Calu3 (cell line): ENCODE measurements around the gene CCDC170. TPM values are rescaled to one million over a fixed set of nuclear protein-coding genes. Genes with fewer than 3 reads are reported as not detected.

ENCODE experiments used
- BruUV-seq: library from RNA; stranded (reverse); fragments of 400-500 nt; replicated peaks from 2 replicates; lab custom pipeline; 2021; lab: Mats Ljungman, UMichigan
- CTCF ChIA-PET: fragments of 300-600 bp; sonication (Branson Sonifier 250); formaldehyde crosslinking; loops from one replicate; lab custom pipeline; 2022; ENCODE audit warnings: antibody characterized with exemption; lab: Charles Lee
- DNase-seq: peaks from one replicate; pipeline ENCODE4 v3.0.0; 2022
- H3K27ac Mint-ChIP-seq: one replicate; pipeline ENCODE4 v1.8.0; 2022; ENCODE audit warnings: mixed read lengths; ENCODE audit not compliant: unreplicated experiment
- H3K27me3 Mint-ChIP-seq: one replicate; pipeline ENCODE4 v1.8.0; 2022; ENCODE audit warnings: mixed read lengths; ENCODE audit not compliant: unreplicated experiment
- H3K36me3 Mint-ChIP-seq: one replicate; pipeline ENCODE4 v1.8.0; 2022; ENCODE audit warnings: mild to moderate bottlenecking, moderate library complexity, mixed read lengths; ENCODE audit not compliant: insufficient read depth, unreplicated experiment
- H3K4me1 Mint-ChIP-seq: one replicate; pipeline ENCODE4 v1.8.0; 2022; ENCODE audit warnings: mild to moderate bottlenecking, low read depth, mixed read lengths; ENCODE audit not compliant: unreplicated experiment
- H3K4me3 Mint-ChIP-seq: one replicate; pipeline ENCODE4 v1.8.0; 2022; ENCODE audit warnings: mild to moderate bottlenecking, low read depth, moderate library complexity, mixed read lengths; ENCODE audit not compliant: unreplicated experiment
- H3K9me3 Mint-ChIP-seq: one replicate; pipeline ENCODE4 v1.8.0; 2022; ENCODE audit warnings: low read depth, mixed read lengths; ENCODE audit not compliant: unreplicated experiment
- CTCF ChIP-seq: fragments of 200-600 bp; IDR thresholded peaks from one replicate; pipeline ENCODE4 v1.8.0; 2022; ENCODE audit warnings: antibody characterized with exemption; ENCODE audit not compliant: unreplicated experiment
- intact Hi-C: fragments of 100-400 bp; cut with micrococcal nuclease; formaldehyde crosslinking; loops from one replicate; pipeline ENCODE4 v1.10.0; 2022; ENCODE audit not compliant: unreplicated experiment
- total RNA-seq: library from RNA; stranded (reverse); gene quantifications from 2 replicates; pipeline ENCODE4 v1.2.3, GENCODE V29; 2022

Gene CCDC170
- total RNA-seq, 1 experiment from 2014 or later: 0.26 TPM

- intact Hi-C loops: loop anchor here (2.0 kb wide), 1 partner anchor 39 kb away; no protein-coding TSS in a partner anchor
- TF ChIP-seq CTCF: no peak
- H3K4me3 Mint-ChIP-seq: no peak overlapping the region
- H3K9me3 Mint-ChIP-seq: no peaks in the 10 kb centered on the region
- CTCF ChIA-PET: interaction anchor here (0.5 kb wide), 1 partner anchor 19 kb away, joined by 3 read pairs; no protein-coding TSS in a partner anchor
- no TSS peak for BruUV-seq
- DNase-seq: peak; percentile 44
- H3K27ac Mint-ChIP-seq: peak overlapping the region; percentile 82
- no peaks in the 10 kb centered on the region for H3K36me3 Mint-ChIP-seq
- H3K27me3 Mint-ChIP-seq: no peaks in the 10 kb centered on the region
- H3K4me1 Mint-ChIP-seq: peaks cover 34% of the 10 kb centered on the region
These were observed 136.0 kb downstream of the CCDC170 start for GRCh38 chr6:151629791-151630190.

- CTCF ChIA-PET: no interaction called here
- Mint-ChIP-seq H3K27ac (no peak overlapping the region), H3K36me3 (no peaks in the 10 kb centered on the region), H3K9me3 (no peaks in the 10 kb centered on the region), H3K4me3 (no peak overlapping the region), H3K4me1 (peaks cover 34% of the 10 kb centered on the region), H3K27me3 (no peaks in the 10 kb centered on the region)
- DNase-seq: no peak
- no TSS peak for BruUV-seq
- intact Hi-C loops: no loop called here
- no peak for TF ChIP-seq CTCF
These were observed 136.6 kb downstream of the CCDC170 start for GRCh38 chr6:151630387-151630786.

GRCh38 chr6:151630991-151631655 lies 137.3 kb downstream of the CCDC170 start:
- peaks cover 34% of the 10 kb centered on the region for H3K4me1 Mint-ChIP-seq
- no peak for DNase-seq
- no peak for TF ChIP-seq CTCF
- no peaks in the 10 kb centered on the region for H3K36me3 Mint-ChIP-seq
- no peak overlapping the region for H3K4me3 Mint-ChIP-seq
- CTCF ChIA-PET: no interaction called here
- BruUV-seq: no TSS peak
- intact Hi-C loops: no loop called here
- H3K9me3 Mint-ChIP-seq: no peaks in the 10 kb centered on the region
- no peaks in the 10 kb centered on the region for H3K27me3 Mint-ChIP-seq
- no peak overlapping the region for H3K27ac Mint-ChIP-seq

GRCh38 chr6:151632415-151632987 lies 138.7 kb downstream of the CCDC170 start:
- no peak for DNase-seq
- Mint-ChIP-seq H3K27ac (no peak overlapping the region), H3K4me1 (peaks cover 25% of the 10 kb centered on the region), H3K27me3 (no peaks in the 10 kb centered on the region), H3K9me3 (no peaks in the 10 kb centered on the region), H3K36me3 (no peaks in the 10 kb centered on the region), H3K4me3 (no peak overlapping the region)
- intact Hi-C loops: no loop called here
- CTCF ChIA-PET: no interaction called here
- BruUV-seq: no TSS peak
- TF ChIP-seq CTCF: no peak
